Measurements from ENCODE around the gene ZHX3.

ZHX3 gene

GRCh38 chr20:41221614-41222218 is 95.8 kb downstream of the ZHX3 start:
- DNase-seq = no peak

- DNase-seq = no peak
Observed at GRCh38 chr20:41219824-41220223, 97.7 kb downstream of the ZHX3 start.

- DNase-seq = no peak
Observed at GRCh38 chr20:41218466-41218865, 99.1 kb downstream of the ZHX3 start.

GRCh38 chr20:41217422-41217821 is 100.1 kb downstream of the ZHX3 start:
- no peak for DNase-seq

- DNase-seq = no peak
Observed at GRCh38 chr20:41214666-41215065, 102.9 kb downstream of the ZHX3 start.

GRCh38 chr20:41214202-41214601 is 103.3 kb downstream of the ZHX3 start:
- no peak for DNase-seq

GRCh38 chr20:41213150-41213820 is 104.2 kb downstream of the ZHX3 start:
- DNase-seq = no peak

- no peak for DNase-seq
Observed at GRCh38 chr20:41205313-41205712, 112.2 kb downstream of the ZHX3 start.

- DNase-seq = no peak
Observed at GRCh38 chr20:41204304-41205265, 112.9 kb downstream of the ZHX3 start.

- DNase-seq = no peak
Observed at GRCh38 chr20:41203660-41204059, 113.9 kb downstream of the ZHX3 start.

GRCh38 chr20:41202426-41202825 is 115.1 kb downstream of the ZHX3 start:
- no peak for DNase-seq

- DNase-seq = no peak
Observed at GRCh38 chr20:41201760-41202159, 115.8 kb downstream of the ZHX3 start.

GRCh38 chr20:41200446-41201202 is 116.9 kb downstream of the ZHX3 start:
- no peak for DNase-seq

GRCh38 chr20:41198443-41198842 is 119.1 kb downstream of the ZHX3 start:
- DNase-seq = no peak

GRCh38 chr20:41196653-41197225 is 120.8 kb downstream of the ZHX3 start:
- DNase-seq = no peak

GRCh38 chr20:41192575-41192974 is 125.0 kb downstream of the ZHX3 start:
- DNase-seq = no peak

- DNase-seq = no peak
Observed at GRCh38 chr20:41191562-41192500, 125.7 kb downstream of the ZHX3 start.

GRCh38 chr20:41187668-41188067 is 129.9 kb downstream of the ZHX3 start:
- DNase-seq = no peak

- DNase-seq = no peak
Observed at GRCh38 chr20:41185013-41185757, 132.3 kb downstream of the ZHX3 start.

GRCh38 chr20:41183831-41184230 is 133.7 kb downstream of the ZHX3 start:
- no peak for DNase-seq

- no peak for DNase-seq
Observed at GRCh38 chr20:41183391-41183790, 134.1 kb downstream of the ZHX3 start.

Measured in SHP77 (cell line).